Activated naive CD4-positive, alpha-beta T cell treated with anti-CD3 and anti-CD28 coated beads for 36 hours (primary cell): ENCODE data around the gene AHRR. TPM values are rescaled to one million over a fixed set of nuclear protein-coding genes. Genes with fewer than 3 reads are reported as not detected.
"Not testable (repeated sequence)": the region's sequence is repeated elsewhere in the genome, so short reads cannot be mapped to it uniquely, and the experiment has no call there.

Experiments used
- CTCF ChIA-PET: fragments of 350-600 bp; sonication (Branson Sonifier 250); formaldehyde crosslinking; loops from one replicate; lab custom pipeline; 2021; ENCODE audit warnings: antibody characterized with exemption; lab: Charles Lee
- DNase-seq: peaks from one replicate; pipeline ENCODE4 v3.0.0-alpha.2; 2020
- H3K27ac Mint-ChIP-seq: one replicate; pipeline ENCODE4 v1.8.0; 2021; ENCODE audit warnings: mild to moderate bottlenecking, mixed read lengths
- H3K27me3 Mint-ChIP-seq: one replicate; pipeline ENCODE4 v1.8.0; 2021; ENCODE audit warnings: low read depth, mixed read lengths
- H3K36me3 Mint-ChIP-seq: one replicate; pipeline ENCODE4 v1.8.0; 2021; ENCODE audit warnings: low read depth, mixed read lengths
- H3K4me1 Mint-ChIP-seq: one replicate; pipeline ENCODE4 v1.8.0; 2021; ENCODE audit warnings: low read depth, mixed read lengths
- H3K4me3 Mint-ChIP-seq: one replicate; pipeline ENCODE4 v1.8.0; 2021; ENCODE audit warnings: mild to moderate bottlenecking, moderate library complexity, mixed read lengths
- H3K9me3 Mint-ChIP-seq: one replicate; pipeline ENCODE4 v1.8.0; 2021; ENCODE audit warnings: mixed read lengths
- intact Hi-C: fragments of 100-400 bp; cut with micrococcal nuclease; formaldehyde crosslinking; loops from one replicate; pipeline ENCODE4 v1.15.1; 2023
- total RNA-seq, 2 experiments: library from RNA; stranded (reverse); gene quantifications; one replicate each; pipeline ENCODE4 v1.2.3, GENCODE V29; 2021

Gene AHRR
- total RNA-seq, 2 experiments from 2014 or later: 4.1 to 5.5 TPM

- H3K27me3 Mint-ChIP-seq, intact Hi-C loops, H3K36me3 Mint-ChIP-seq, H3K4me3 Mint-ChIP-seq, DNase-seq, CTCF ChIA-PET, H3K27ac Mint-ChIP-seq, H3K9me3 Mint-ChIP-seq: not testable (repeated sequence)
- H3K4me1 Mint-ChIP-seq: peaks cover 46% of the 10 kb centered on the region
These were observed 24.1 kb upstream of the AHRR start for GRCh38 chr5:297448-297847.

DNA sequence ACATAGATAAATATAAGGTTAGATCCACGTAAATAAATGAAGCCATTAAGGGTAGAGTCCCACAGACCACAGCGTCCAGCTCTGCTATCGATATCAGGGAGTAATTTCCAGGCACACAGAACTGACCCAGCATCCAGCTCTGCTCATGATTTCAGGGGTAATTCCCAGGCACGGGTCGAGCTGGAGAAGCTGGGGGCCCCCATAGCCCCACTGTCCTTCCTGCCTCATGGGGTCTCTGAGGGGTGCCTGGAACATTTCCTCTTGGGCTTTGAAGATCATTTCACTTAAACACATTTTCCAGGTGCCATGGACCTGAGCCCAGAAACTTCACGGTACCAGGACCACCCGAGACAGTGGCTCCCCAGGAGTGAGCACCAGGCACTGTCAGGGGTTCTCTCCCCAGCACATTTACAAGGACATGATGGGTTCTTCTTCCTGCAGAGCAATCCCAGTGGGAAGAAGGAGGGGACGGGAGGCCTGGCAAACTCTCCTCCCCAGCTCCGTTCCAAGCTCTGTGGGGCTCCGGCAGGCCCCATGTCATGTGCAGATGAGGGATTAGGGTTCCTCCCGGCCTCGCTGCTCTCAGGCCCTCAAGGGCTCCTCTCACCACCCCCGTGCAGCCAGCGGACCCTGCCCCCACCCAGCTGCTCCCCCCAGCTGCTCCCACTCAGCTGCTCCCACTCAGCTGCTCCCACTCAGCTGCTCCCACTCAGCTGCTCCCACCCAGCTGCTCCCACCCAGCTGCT is 23.4 kb upstream of the AHRR start:
- H3K4me1 Mint-ChIP-seq: peaks cover 44% of the 10 kb centered on the region

GRCh38 chr5:298737-299125 is 22.8 kb upstream of the AHRR start:
- Mint-ChIP-seq H3K27me3 (no peaks in the 10 kb centered on the region), H3K4me3 (no peak overlapping the region), H3K36me3 (no peaks in the 10 kb centered on the region), H3K9me3 (no peaks in the 10 kb centered on the region), H3K27ac (no peak overlapping the region), H3K4me1 (peaks cover 44% of the 10 kb centered on the region)
- no peak for DNase-seq
- CTCF ChIA-PET: no interaction called here
- intact Hi-C loops: no loop called here

More for the DNA sequence above, 23.4 kb upstream of the AHRR start:
- DNase-seq, CTCF ChIA-PET, intact Hi-C loops, H3K27me3 Mint-ChIP-seq, H3K27ac Mint-ChIP-seq, H3K4me3 Mint-ChIP-seq, H3K9me3 Mint-ChIP-seq, H3K36me3 Mint-ChIP-seq: not testable (repeated sequence)

DNA sequence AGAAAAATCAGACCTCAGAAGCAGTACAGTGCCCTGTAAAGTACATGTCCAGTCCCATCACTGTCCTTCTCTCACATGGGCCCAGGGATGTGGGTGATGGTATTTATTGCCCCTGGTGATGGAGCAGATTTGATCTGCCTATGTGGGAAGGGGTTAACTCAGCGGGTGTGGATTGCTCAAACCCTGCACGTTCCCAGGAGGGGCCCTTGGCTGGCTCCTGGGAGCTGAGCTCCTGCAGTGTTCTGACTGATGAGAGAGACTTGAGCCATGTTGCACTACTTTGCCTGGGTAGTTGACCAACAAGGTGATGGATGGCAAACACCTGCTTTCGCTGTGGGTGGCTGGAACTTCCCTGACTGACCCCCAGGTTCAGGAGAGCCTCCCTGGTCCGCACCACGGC is 21.6 kb upstream of the AHRR start:
- H3K36me3 Mint-ChIP-seq, H3K27ac Mint-ChIP-seq, H3K4me3 Mint-ChIP-seq, DNase-seq, H3K27me3 Mint-ChIP-seq, intact Hi-C loops, H3K9me3 Mint-ChIP-seq: not testable (repeated sequence)
- peaks cover 41% of the 10 kb centered on the region for H3K4me1 Mint-ChIP-seq
- CTCF ChIA-PET: interaction anchor here (0.6 kb wide), 1 partner anchor 75 kb away, joined by 3 read pairs; no protein-coding TSS in a partner anchor

DNA sequence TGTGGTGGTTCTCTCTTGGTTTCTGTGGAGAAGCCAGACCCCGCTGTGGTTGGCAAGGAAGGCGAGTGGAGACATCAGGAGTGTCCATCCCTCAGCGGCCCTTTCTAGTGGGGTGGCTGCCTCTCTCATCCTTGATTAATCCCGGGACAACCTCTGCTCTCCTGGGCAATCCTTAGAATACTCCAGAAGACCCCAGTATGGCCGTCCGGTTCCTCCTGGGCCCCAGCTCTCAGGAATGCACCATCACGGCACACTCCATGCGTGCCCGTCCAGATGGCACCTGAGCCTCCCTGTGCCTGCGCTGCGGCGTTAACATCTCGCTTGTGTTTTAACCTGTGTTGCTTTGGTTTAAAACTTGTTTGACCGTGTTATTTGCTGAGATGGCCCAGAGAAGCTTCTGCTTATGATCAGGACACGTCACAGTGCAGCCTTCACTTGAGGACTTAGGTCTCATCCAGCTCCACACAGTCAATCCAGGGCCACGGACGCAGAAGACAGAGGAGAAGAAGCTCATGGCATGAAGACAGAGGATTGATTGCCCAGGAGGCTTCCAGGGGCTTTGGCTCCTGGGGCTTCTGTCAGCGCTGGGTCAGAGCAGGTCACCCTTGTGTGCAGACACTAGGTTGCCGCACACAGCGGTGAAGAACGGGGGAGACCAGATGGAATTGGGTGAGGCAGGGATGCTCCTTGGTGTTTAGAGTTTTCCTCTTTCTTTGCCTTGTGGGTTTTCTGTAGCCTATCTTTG is 20.7 kb upstream of the AHRR start:
- H3K9me3 Mint-ChIP-seq, DNase-seq, H3K27me3 Mint-ChIP-seq, H3K27ac Mint-ChIP-seq, H3K36me3 Mint-ChIP-seq, H3K4me3 Mint-ChIP-seq, CTCF ChIA-PET, intact Hi-C loops: not testable (repeated sequence)
- peaks cover 36% of the 10 kb centered on the region for H3K4me1 Mint-ChIP-seq

- CTCF ChIA-PET: interaction anchor here (0.7 kb wide), 1 partner anchor 519 kb away, joined by 4 read pairs; no protein-coding TSS in a partner anchor
- H3K27me3 Mint-ChIP-seq, H3K27ac Mint-ChIP-seq, H3K4me3 Mint-ChIP-seq, intact Hi-C loops, DNase-seq, H3K9me3 Mint-ChIP-seq, H3K36me3 Mint-ChIP-seq: not testable (repeated sequence)
- peaks cover 21% of the 10 kb centered on the region for H3K4me1 Mint-ChIP-seq
These were observed 19.1 kb upstream of the AHRR start for GRCh38 chr5:302416-302815.

DNA sequence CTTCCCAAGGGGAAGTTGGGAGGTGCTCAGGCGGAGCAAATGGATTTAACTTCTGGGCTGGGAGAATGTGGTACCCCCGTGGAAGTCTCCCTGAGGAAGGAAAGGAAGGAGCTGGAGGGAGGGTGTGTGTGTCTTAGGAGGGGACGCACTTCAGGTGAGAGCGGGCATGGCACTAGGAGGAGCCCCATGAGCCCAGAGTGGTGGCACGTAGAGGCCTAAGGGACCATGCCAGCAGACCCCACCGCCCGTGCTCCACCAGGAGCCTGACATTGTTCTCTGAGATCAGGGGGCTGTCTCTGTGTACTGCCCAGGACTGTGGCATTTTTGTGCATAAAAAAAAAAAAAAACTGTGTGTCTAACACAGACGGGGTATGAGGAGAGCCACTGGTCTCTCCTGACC is 18.5 kb upstream of the AHRR start:
- CTCF ChIA-PET: no interaction called here
- Mint-ChIP-seq H3K4me1 (peaks cover 18% of the 10 kb centered on the region), H3K27ac (no peak overlapping the region), H3K4me3 (no peak overlapping the region), H3K36me3 (peaks cover 5% of the 10 kb centered on the region), H3K9me3 (no peaks in the 10 kb centered on the region), H3K27me3 (no peaks in the 10 kb centered on the region)
- no peak for DNase-seq
- intact Hi-C loops: no loop called here

DNA sequence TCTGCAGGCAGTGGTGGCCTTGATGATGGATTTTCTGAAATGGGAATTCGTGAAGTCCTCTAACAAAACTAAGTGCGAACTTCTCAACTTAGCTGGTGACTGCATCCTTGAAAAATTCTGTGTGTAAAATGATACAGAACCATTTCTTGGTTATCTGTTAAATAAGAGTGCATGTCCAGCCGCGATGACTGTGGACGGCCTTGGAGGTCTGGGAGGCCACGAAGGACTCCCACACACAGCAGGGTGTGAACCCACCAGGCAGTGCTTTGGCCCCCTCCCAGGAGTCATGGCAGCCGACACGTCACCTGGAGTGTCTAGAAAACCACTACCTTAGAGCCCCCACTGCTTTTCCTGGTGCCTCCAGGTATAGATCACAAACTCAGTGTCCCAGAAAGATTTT is 17.8 kb upstream of the AHRR start:
- H3K9me3 Mint-ChIP-seq, intact Hi-C loops, H3K27ac Mint-ChIP-seq, DNase-seq, H3K36me3 Mint-ChIP-seq, CTCF ChIA-PET, H3K4me3 Mint-ChIP-seq, H3K27me3 Mint-ChIP-seq: not testable (repeated sequence)
- peaks cover 18% of the 10 kb centered on the region for H3K4me1 Mint-ChIP-seq

DNA sequence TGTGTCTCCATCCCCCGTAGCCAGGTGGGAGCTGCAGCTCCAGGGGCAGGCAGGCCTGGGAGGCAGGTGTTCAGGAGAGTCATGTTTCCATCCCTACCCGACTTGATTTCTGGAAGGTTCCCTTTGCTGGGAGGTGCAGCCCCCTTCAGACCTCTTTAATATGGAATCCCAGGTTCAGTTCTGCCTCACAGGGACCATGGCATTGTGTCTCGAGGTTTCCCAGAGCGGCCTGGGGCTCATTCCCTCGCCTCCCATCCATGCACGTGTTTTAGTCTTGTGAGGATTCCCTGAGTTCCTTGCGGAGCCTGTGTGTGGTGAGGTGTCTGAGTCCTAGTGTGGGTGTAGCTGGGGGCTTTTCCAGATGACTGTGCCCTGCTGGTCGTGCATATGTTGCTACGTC is 16.5 kb upstream of the AHRR start:
- no peak overlapping the region for H3K4me3 Mint-ChIP-seq
- peaks cover 15% of the 10 kb centered on the region for H3K4me1 Mint-ChIP-seq
- H3K9me3 Mint-ChIP-seq: no peaks in the 10 kb centered on the region
- CTCF ChIA-PET: no interaction called here
- H3K27ac Mint-ChIP-seq: no peak overlapping the region
- no peaks in the 10 kb centered on the region for H3K27me3 Mint-ChIP-seq
- H3K36me3 Mint-ChIP-seq: peaks cover 5% of the 10 kb centered on the region
- no peak for DNase-seq
- intact Hi-C loops: no loop called here

- Mint-ChIP-seq H3K4me1 (peaks cover 15% of the 10 kb centered on the region), H3K9me3 (no peaks in the 10 kb centered on the region), H3K4me3 (no peak overlapping the region), H3K27me3 (no peaks in the 10 kb centered on the region), H3K36me3 (peaks cover 5% of the 10 kb centered on the region), H3K27ac (no peak overlapping the region)
- intact Hi-C loops: no loop called here
- no peak for DNase-seq
- CTCF ChIA-PET: no interaction called here
These were observed 16.1 kb upstream of the AHRR start for GRCh38 chr5:305459-305858.

DNA sequence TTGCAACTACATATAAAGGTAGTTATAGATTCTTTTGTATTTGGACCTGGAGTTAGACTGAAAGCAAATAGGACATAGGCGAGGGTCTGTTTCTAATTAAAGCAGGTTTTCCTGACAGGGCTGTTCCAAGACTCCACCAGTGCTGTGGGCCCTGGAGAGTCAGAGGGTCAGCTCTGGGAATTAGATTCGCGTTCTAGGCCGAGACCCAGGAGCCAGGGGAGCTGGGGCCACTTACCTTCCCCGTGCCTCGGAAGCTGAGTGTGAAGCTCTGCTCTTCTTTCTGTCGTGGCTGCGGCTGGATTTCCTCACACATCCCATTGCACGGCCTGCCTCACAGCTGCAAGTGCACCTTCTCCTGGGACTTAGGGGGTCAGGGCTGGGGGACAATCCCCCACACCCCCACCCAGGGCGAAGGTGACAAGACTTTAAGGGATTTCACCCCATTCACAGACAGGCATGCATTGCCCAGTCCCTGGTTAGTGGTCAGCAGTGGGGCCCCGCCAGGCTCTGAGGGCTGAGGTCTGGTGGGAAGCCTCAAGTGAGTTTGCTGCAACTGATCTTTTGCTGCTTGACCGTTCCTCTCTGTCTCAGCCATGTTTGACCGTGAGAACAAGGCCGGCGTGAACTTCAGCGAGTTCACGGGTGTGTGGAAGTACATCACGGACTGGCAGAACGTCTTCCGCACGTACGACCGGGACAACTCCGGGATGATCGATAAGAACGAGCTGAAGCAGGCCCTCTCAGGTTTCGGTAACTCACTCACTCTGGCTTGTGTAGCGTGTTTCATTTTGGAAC is 15.3 kb upstream of the AHRR start:
- Mint-ChIP-seq H3K9me3 (no peaks in the 10 kb centered on the region), H3K27me3 (no peaks in the 10 kb centered on the region), H3K4me3 (no peak overlapping the region), H3K4me1 (peaks cover 11% of the 10 kb centered on the region), H3K27ac (no peak overlapping the region), H3K36me3 (peaks cover 5% of the 10 kb centered on the region)
- CTCF ChIA-PET: no interaction called here
- intact Hi-C loops: no loop called here
- DNase-seq: no peak

DNA sequence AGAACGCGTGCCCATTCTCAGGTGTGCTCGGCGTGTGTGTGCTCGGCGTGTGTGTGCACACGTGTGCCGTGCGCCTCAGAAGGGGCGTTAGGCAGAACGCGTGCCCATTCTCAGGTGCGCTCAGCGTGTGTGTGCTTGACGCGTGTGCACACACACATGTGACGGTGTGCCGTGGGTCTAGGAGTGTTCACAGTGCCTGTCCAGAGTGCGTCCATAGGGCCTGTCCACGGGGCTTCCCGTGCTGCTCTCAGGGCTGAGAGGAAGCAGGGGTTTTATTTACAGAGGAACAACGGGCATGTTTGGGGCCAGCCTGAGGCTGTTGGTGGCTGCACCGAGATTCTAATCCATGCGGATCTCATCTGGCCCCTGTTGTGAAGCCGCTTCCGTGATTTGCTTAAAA is 14.2 kb upstream of the AHRR start:
- CTCF ChIA-PET: interaction anchor here (1.2 kb wide), 1 partner anchor 119 kb away, joined by 3 read pairs; no protein-coding TSS in a partner anchor
- Mint-ChIP-seq H3K9me3 (no peaks in the 10 kb centered on the region), H3K36me3 (peaks cover 5% of the 10 kb centered on the region), H3K4me1 (peaks cover under 1% of the 10 kb centered on the region), H3K27ac (no peak overlapping the region), H3K27me3 (no peaks in the 10 kb centered on the region), H3K4me3 (no peak overlapping the region)
- DNase-seq: no peak
- intact Hi-C loops: no loop called here
